Fibroblast of skin of left quadriceps (primary cell): ENCODE results near the gene SRP68.
"Not testable (repeated sequence)": the region's sequence is repeated elsewhere in the genome, so short reads cannot be mapped to it uniquely, and the experiment has no call there.

Experiments
- DNase-seq, 2 experiments: peaks; one replicate each; pipeline ENCODE4 v3.0.0-alpha.2; 2013; ENCODE audit warnings: low read depth in 2 of 2

The SRP68 gene

DNA sequence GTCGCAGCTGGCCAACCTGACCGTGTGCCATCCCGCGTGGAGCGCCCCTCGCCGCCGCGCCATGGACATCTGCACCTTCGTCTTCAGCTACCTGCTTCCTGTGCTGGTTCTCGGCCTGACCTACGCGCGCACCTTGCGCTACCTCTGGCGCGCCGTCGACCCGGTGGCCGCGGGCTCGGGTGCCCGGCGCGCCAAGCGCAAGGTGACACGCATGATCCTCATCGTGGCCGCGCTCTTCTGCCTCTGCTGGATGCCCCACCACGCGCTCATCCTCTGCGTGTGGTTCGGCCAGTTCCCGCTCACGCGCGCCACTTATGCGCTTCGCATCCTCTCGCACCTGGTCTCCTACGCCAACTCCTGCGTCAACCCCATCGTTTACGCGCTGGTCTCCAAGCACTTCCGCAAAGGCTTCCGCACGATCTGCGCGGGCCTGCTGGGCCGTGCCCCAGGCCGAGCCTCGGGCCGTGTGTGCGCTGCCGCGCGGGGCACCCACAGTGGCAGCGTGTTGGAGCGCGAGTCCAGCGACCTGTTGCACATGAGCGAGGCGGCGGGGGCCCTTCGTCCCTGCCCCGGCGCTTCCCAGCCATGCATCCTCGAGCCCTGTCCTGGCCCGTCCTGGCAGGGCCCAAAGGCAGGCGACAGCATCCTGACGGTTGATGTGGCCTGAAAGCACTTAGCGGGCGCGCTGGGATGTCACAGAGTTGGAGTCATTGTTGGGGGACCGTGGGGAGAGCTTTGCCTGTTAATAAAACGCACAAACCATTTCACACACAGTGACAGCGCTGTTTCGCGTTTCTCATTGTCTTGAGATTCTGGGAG is 4.7 kb upstream of the SRP68 start:
- DNase-seq, result no peak

DNA sequence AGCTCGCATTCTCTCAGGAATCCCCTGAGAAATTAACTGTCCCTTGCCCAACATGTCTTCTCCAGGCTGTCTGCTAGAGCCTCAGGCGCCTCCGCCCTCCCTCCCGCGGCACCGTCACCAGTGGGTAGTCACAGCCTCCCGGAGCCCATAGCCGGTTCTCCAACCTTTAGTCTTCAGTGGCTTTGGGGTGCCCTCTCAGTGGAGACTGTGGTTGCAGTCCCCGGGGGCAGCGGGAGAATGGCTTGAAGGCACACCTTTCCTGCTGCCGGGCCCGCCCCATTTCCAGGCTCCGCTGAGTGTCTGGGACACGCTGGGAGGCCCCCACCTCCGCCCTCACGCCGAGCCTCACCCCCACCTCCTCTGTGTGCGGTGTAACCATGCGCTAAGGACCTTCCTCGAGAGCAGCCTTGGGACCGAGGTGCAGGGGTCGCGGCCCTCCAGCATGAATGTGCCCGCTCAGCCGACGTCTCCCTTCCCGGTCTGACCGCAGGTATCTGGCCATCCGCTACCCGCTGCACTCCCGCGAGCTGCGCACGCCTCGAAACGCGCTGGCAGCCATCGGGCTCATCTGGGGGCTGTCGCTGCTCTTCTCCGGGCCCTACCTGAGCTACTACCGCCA is 3.9 kb upstream of the SRP68 start:
- DNase-seq, result no peak

DNA sequence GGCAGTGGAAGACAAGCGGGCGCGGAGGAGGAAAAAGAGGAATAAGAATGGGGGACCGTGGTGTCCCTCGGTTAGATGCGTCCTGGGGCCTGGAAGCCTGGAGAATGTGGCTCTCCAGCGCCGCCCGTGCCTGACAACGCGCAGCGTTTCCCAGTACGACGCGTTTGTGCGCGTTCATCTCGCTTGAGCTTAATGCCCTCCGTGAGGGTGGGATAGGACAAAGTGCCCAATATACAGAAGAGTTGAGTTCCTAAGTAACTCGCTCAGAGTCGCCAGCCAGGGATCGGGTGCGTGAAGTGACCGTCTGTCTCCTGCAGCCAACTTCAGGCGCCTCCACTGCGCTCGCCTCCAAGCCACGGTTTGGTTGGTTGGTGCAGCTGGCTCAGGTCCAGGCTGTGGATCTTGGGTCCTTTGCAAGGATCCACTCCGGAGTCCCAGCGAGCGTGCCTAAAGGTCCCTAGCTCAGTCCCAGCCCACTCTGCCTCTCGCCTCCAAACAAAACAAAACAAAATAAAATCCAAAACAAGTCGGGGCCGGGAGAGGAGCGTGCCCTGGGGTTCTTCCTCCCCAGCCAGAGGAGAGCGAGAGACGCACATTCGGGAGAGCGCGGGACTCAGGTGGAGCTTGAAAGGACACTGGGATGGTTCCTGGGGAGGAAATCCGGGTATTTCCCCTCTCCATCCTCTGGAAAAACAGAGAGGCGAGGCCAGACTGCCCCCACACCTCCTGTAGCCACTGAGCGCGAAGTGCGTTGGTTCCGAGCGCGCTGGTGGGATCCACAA is 3.2 kb upstream of the SRP68 start:
- DNase-seq, result no peak

DNA sequence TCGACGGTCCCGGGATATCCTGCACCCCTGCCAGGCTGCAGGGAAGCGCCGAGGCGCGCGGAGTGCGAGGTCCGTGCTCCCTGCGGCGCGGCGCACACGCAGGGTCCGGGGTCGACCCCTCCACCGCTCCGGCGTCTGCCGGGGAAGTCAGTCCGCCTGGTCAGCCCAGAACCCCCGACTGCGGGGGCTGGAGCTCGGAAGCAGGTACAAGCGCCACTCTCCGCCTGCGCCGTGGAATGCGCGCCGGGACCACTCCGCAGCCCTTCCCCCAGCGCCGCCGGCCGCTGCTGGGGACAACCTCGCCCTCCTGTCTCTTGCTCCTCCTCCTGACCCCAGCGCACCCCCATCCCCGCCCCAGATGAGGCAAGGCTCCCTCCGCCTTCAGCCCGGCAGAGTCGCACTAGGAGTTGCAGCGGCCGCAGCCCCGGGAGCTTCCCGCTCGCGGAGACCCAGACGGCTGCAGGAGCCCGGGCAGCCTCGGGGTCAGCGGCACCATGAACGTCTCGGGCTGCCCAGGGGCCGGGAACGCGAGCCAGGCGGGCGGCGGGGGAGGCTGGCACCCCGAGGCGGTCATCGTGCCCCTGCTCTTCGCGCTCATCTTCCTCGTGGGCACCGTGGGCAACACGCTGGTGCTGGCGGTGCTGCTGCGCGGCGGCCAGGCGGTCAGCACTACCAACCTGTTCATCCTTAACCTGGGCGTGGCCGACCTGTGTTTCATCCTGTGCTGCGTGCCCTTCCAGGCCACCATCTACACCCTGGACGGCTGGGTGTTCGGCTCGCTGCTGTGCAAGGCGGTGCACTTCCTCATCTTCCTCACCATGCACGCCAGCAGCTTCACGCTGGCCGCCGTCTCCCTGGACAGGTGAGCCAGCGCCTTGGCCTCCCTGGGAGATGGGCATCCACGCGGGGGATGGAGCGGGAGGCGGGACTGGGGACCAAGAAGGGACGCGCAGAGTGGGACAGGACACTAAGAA is 2.4 kb upstream of the SRP68 start, which contains the start of gene GALR2:
Gene GALR2, plus strand, starts transcription at position 392 of the 974 bp plus-strand sequence. Its CDS starts 103 bp downstream, at position 495.
- no peak for DNase-seq

DNA sequence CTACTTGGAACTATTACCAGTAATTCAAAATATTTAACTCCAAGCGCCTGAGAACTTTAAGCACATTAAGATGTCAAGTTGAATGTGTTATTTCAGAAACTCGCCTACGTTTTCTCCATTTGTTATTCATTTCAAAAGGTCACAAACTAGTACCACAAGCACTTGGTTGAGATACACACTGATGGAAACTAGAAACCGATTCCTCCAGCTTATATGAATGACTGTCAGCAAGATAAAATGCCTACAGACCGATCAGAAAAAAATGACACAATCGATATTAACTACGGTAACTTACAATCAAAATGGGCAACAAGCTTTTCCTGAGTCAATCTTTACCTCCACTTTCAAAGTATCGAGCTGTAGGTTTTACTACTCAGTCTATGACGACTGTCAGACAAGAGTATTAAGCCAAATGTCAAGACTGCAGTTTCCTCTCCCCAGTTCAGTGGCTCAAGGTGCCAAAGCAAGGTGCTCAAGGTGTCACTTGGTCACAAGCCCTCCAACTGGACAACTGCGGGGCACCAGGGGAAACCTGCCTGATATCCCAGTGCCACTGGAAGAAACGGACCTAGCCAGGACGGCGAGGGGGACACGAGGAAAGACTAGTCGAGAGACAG is 678 bp downstream of the SRP68 start:
- DNase-seq, result no peak

DNA sequence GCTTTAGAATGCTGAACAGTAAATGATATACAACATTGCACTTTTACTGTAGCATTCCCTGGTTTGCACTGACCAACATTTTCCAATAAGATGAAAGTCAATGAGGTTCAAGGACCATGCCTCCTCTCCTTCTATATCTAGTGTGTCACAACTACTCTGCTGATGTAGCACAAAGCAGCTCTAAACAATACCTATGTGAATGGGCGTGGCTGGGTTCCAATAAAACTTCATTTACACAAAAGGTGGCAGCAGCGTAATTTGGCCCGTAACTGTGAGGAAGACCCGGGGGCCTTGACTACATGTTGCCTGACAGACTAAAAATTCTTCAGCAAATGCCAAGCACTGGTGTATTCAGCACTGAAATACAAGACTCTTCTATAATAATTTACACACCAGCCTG is 6.5 kb downstream of the SRP68 start:
- DNase-seq, result no peak

DNA sequence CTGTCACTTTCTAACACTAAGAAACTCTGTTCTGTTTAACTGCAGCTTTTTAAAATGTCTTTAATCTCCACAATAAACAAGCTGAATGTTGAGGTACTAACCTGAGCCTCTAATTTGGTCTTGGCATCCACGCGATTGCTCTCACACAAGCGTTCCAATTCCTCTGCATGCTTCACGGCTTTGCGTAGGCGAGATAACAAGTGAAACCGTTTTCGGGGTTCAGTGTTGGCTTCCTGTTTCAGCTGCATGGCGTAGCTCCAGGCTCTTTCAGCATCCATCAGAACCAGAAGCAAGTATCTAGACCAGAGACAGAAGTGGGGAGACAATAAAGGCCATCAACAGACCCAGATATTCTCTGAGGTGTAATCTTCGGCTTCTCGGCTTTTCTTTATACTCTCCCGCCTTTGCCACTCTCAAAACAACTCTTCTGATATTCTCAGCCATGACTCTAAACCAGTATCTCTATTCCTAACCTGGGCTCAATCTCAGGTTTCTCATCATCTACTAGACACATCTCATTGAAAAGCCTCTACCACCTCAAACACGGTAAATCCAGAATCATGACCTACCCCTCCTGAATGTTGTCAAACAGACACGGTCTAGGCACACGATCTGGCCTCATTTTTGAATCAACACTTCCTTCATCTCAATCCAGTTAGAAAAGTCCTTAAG is 8.3 kb downstream of the SRP68 start:
- DNase-seq, result no peak

DNA sequence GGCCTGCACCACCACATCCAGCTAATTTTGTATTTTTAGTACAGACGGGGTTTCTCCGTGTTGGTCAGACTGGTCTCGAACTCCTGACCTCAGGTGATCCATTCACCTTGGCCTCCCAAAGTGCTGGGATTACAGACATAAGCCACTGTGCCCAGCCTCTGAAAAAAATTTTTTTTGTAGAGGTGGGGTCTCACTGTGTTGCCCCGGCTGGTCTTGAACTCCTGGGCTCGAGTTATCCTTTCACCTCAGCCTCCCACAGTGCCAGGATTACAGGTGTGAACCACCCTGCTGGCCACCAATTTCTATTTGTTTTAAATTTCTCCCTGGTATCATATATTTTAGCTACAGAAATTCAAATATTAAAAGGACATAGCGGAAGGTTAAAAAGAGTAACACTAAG is 14.1 kb downstream of the SRP68 start:
- DNase-seq, result not testable (repeated sequence)

DNA sequence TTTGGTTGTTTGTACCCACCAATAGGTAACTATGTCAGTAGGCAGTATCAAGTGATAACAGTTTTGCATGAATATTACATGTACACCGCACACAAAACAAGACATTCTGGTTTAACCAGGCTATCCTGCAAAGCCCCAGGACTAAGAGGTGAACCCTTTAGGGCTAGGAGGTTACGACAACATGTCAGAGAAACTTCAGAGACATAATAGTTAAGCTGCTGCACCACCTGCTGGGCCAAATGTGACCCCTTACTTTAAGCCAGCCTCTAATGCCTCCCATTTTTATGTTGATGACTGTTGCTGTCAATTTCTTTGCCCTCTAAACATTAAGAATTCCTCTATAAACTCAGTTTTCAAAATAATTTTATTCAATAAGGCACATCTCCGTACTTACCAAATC is 15.4 kb downstream of the SRP68 start:
- DNase-seq, result no peak

DNA sequence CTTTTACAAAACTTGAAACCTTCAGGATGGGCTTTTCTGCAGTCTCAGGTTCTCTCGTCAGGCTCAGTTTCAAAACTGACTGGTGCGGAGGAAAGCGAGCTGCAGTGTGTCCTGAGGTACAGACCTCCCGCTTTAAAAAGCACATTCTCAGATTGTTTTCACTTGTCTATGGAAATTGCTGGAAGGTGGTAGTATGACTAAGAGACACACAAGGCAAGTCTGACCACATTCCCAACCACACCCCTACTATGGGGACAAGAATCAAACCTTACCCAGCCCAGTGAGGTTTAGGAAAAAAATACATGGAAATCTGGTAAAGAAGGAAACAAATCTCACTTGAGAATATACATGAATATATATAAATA is 18.2 kb downstream of the SRP68 start:
- no peak for DNase-seq

DNA sequence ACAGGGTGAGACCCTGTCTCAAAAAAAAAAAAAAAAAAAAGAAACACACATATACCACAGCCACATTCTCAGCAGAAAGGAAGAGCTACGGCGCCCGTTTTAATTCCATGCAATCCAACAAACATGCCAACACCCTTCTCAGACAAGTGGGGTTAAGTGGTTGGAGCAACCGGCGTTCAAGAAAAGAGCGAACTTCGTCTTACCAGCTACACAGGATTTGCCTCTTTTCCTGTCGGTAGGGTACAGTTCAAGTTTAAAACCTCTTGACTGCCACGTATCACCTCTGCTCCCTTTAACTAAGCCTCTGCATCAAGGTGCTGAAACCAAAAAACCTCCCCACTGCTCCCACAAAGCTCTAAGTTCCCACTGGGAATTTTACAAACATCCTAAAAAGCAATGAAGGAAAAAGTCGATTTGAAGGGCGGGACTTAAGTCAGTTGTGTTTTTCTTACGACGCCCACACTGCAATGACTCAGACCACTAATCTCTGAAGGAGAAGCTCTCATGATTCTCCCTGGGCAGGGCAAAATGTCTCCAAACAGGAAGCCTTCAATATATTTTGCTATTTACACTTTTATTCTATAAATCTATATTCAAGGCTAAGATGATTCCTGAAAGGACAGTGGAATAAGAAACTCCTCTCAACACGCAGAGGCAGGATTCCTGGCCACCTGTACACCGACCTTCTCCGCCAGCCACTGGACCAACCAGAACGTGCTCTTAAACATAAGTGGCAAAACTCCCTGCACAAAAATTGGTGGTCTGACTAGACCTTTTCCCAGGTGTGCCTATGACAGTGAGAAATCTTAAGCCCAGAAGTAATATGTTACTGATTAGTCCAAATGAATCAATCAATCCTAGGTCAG is 18.8 kb downstream of the SRP68 start:
- DNase-seq, result no peak

DNA sequence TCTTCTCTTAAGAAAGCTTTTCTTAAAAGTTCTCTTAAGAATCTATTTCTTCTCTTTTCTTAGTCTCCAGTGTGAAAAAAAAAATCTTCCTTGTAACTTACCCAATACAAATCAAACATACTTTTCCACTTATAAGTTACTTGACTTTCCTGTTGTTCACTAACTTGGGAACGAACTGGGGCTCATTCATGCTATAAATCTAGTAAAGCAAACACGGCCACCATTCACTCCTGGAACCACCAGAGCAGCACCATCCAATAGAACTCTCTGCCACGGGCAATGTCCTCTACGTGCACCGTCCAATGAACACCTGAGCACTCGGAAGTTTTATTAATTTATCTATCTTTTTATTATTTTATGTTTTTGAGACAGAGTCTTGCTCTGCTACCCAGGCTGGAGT is 20.8 kb downstream of the SRP68 start:
- DNase-seq, result no peak

DNA sequence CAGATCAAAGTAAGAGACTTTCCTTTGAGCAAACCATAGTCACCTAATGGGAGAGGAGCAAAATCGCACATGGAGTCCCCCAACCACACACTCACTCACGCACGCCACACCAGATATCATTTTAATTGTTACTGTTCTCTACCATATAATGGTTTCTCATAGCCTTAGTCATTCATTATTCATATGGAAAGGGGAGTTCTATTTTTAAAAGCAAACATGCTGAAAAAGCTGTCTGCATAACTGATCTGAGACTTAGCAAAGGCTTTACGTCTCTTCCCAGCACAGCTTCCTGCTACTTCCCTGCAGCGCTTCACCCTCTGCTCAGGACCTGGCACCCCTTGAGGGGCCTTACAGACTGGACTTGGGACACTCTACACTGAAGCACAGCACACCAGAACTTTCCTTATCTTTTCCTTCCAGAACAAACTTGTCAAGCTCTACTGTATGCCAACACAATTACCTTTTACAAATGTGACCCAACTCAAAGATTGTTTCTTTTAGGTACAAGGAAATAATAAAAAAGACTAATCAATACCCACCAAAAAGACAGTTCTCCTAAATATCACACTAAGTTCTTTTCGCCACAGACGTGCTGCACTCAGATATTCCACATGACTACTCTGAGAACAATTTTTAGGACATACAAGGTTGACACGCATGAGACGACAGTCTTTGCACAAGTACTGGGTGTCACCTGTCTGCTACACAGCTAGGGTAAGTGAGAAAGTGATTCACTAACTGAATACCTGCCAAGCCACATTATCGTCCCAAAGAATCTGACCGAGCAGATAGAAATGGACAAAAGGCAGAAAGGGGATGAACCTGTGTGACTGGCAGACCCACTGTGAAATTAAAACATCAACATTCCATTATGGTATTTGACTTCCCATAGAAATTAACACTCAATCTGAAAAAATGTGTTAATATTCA is 21.5 kb downstream of the SRP68 start:
- no peak for DNase-seq

DNA sequence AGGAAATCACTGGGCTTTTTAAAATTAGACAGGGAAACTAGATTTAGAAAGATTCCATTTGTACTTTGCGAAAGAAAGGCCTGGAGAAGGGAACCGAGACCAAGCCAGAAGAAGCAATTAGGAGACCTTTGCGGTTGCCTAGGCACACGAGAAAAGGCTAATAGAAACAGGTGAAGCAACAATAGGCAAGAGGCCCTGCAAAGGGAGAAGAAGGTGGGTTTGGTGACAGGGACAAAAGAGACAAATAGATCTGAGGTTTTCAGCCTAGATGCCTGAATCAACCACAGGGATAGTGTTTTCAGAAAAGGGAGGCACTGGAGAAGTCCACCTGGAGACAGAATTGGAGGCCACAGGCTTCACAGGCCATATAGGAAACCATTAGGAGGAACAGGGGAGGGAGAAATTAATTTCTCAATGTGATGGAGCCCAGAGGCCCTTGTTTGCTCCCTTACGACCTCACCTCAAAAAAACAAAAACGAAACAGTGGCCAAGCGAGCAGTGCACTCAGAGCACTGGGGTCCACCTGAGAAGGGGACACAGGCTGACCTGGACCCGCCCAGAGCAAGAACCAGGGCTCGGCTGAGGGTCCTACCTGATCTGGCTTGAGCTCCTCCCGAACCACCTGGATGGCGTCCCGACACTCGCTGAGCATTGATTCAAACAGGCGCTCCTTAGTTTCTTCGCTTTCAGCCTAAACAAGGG is 22.3 kb downstream of the SRP68 start:
- DNase-seq, result no peak

DNA sequence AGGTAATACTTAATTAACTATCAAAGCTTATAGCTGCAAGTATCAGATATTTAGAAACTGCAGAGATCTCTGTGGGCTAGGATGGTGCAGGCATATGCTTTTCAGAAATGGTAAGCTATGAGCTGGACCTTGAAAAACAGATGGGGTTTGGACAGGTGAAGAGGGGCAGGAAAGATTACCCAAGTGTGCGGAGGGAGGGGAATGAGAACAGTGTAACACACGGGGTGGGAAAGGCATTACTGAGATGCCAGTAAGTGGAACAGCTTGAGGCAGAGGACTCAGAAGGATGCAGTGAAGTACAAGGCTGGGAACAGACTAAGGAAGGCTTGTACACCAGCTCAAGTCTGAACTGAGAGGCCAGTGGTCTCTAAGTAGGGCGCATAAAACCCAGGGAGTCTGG is 23.1 kb downstream of the SRP68 start:
- DNase-seq, result no peak

DNA sequence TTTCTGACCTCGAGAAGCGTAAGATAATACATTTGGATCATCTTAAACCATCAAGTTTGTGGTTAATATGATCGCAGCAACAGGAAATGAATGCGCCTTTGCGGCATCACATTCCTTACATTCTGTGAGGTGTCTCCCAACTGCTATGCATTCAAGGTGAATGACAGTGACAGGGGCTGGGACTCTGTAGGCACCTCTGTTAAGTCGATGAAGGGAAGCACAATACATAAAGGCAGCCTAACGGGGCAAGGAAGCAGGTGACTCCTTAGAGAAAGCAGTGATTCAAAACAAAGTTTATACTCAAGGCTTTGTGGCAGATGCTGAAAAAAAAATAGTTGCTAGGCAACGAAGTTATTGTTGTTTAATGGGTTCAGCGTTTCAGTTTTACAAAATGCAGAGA is 23.6 kb downstream of the SRP68 start:
- DNase-seq, result no peak

DNA sequence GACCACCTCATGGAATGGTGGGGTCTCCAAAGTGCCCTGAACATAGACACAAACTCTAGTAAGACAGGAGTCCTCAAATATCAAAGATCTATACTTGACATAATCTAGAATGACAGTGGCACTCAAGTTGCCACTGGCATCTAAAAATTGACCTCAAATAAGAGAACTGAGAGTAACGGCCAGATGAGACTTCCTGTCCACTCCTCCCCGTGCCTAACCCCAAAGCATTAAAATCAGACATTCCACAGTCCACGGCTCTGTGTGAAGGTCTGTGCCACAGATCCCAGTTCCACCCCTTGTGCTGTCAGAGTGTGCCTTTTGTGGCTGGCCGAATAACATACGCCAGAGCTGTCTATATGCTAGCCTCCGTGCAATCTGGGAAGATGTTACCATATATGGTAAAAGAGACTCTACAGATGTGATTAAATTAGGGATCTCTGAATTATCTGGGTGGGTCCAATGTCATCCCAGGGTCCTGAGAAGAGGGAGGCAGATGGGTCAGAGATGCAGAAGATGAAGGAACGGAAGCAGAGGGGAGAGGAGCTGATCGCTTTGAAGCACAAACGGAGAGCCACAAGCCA is 24.2 kb downstream of the SRP68 start:
- DNase-seq, result no peak
